Tibial artery (tissue), 4 donors: ENCODE data around the gene CKM.

Experiments used
- DNase-seq, 2 donors: peaks; one replicate each; pipeline ENCODE4 v3.0.0-alpha.2; 2019
- H3K27ac ChIP-seq, 2 donors: fragments of 200-600 bp; sonication (generic) in 1 of 2; 1 replicate in 1 of 2; 2 replicates in 1 of 2; pipeline ENCODE4 v1.5.1; 2018 to 2019; ENCODE audit warnings: mild to moderate bottlenecking in 1 of 2
- H3K27me3 ChIP-seq, 2 donors: fragments of 200-600 bp; sonication (generic) in 1 of 2; one replicate each; pipeline versions ENCODE4 v1.5.1 to v1.6.0; 2016 to 2019
- H3K36me3 ChIP-seq, 3 donors: fragments of 200-600 bp; sonication (generic) in 2 of 3; one replicate each; pipeline ENCODE4 v1.5.1; 2016 to 2019; ENCODE audit warnings: mild to moderate bottlenecking in 2 of 3
- H3K4me1 ChIP-seq, 4 donors: fragments of 200-600 bp; sonication (generic) in 2 of 4; 1 replicate in 3 of 4; 2 replicates in 1 of 4; pipeline ENCODE4 v1.5.1; 2016 to 2019
- H3K4me3 ChIP-seq, 2 donors: fragments of 200-600 bp; sonication (generic) in 1 of 2; 1 replicate in 1 of 2; 2 replicates in 1 of 2; pipeline ENCODE4 v1.5.1; 2018 to 2019; ENCODE audit warnings: mild to moderate bottlenecking in 2 of 2
- H3K9me3 ChIP-seq, 3 donors: fragments of 200-600 bp; sonication (generic) in 1 of 3; one replicate each; pipeline ENCODE4 v1.5.1; 2016 to 2019
- CTCF ChIP-seq, 2 experiments: fragments of 200-600 bp in 1 of 2; fragments of 450-650 bp in 1 of 2; IDR thresholded peaks; one replicate each; pipeline ENCODE4 v1.5.1; 2017 to 2019; ENCODE audit warnings: antibody characterized with exemption in 2 of 2, mild to moderate bottlenecking in 1 of 2, moderate library complexity in 1 of 2
- intact Hi-C: fragments of 100-400 bp; cut with DNase I; formaldehyde crosslinking; loops from one replicate; pipeline ENCODE4 v1.15.0; 2023; ENCODE audit warnings: low total_unique reads

Gene CKM

GRCh38 chr19:45352471-45352870, 29.8 kb upstream of the CKM start:
- intact Hi-C loops = no loop called here
- H3K27ac ChIP-seq = no peak overlapping the region
- no peaks in the 10 kb centered on the region for H3K4me1 ChIP-seq
- no peaks in the 10 kb centered on the region for H3K9me3 ChIP-seq
- H3K27me3 ChIP-seq = peaks cover 0 to 13% of the 10 kb centered on the region in 2 donors
- H3K36me3 ChIP-seq = peaks cover 0 to 77% (median 32%) of the 10 kb centered on the region in 3 donors
- no peak overlapping the region for H3K4me3 ChIP-seq
- TF ChIP-seq CTCF (IDR thresholded peaks at IDR 0.05) = no peak
- no peak for DNase-seq

- Histone ChIP-seq H3K36me3 (peaks cover 0 to 75% (median 32%) of the 10 kb centered on the region in 3 donors), H3K27ac (no peak overlapping the region), H3K4me1 (no peaks in the 10 kb centered on the region), H3K4me3 (no peak overlapping the region), H3K27me3 (peaks cover 0 to 17% of the 10 kb centered on the region in 2 donors), H3K9me3 (no peaks in the 10 kb centered on the region)
- intact Hi-C loops = no loop called here
- TF ChIP-seq CTCF (IDR thresholded peaks at IDR 0.05) = no peak
- no peak for DNase-seq
Measured at GRCh38 chr19:45352062-45352461, 29.4 kb upstream of the CKM start.

GRCh38 chr19:45351401-45351952, 28.8 kb upstream of the CKM start:
- no peaks in the 10 kb centered on the region for H3K9me3 ChIP-seq
- TF ChIP-seq CTCF (IDR thresholded peaks at IDR 0.05) = no peak
- H3K4me1 ChIP-seq = no peaks in the 10 kb centered on the region
- H3K27ac ChIP-seq = no peak overlapping the region
- DNase-seq = no peak
- H3K27me3 ChIP-seq = peaks cover 0 to 22% of the 10 kb centered on the region in 2 donors
- no peak overlapping the region for H3K4me3 ChIP-seq
- H3K36me3 ChIP-seq = peaks cover 0 to 69% (median 32%) of the 10 kb centered on the region in 3 donors
- intact Hi-C loops = no loop called here

GRCh38 chr19:45350477-45351058, 27.9 kb upstream of the CKM start:
- peaks cover 0 to 30% of the 10 kb centered on the region in 2 donors for H3K27me3 ChIP-seq
- peaks cover 0 to 62% (median 32%) of the 10 kb centered on the region in 3 donors for H3K36me3 ChIP-seq
- no peak for TF ChIP-seq CTCF (IDR thresholded peaks at IDR 0.05)
- intact Hi-C loops = no loop called here
- H3K4me1 ChIP-seq = no peaks in the 10 kb centered on the region
- H3K27ac ChIP-seq = no peak overlapping the region
- H3K4me3 ChIP-seq = no peak overlapping the region
- no peaks in the 10 kb centered on the region for H3K9me3 ChIP-seq
- DNase-seq = no peak

- Histone ChIP-seq H3K27me3 (peaks cover 0 to 41% of the 10 kb centered on the region in 2 donors), H3K27ac (no peak overlapping the region), H3K9me3 (no peaks in the 10 kb centered on the region), H3K4me3 (no peak overlapping the region), H3K36me3 (peaks cover 0 to 51% (median 25%) of the 10 kb centered on the region in 3 donors), H3K4me1 (no peaks in the 10 kb centered on the region)
- no peak for DNase-seq
- intact Hi-C loops = no loop called here
- TF ChIP-seq CTCF (IDR thresholded peaks at IDR 0.05) = no peak
Measured at GRCh38 chr19:45349430-45349941, 26.8 kb upstream of the CKM start.
